NCI-H748 (cell line): ENCODE results near the gene CAPRIN2.
A peak's percentile ranks its signal among the peaks of the same experiment; 100 is the strongest.

Source experiments
- DNase-seq: peaks from one replicate; lab custom pipeline; 2025; ENCODE audit not compliant: unreplicated experiment; lab: John Stamatoyannopoulos, UW

CAPRIN2 gene

GRCh38 chr12:30707613-30708342 lies 47.0 kb downstream of the CAPRIN2 start:
- no peak for DNase-seq

GRCh38 chr12:30706476-30706875 lies 48.3 kb downstream of the CAPRIN2 start:
- DNase-seq, result peak; percentile 66

- DNase-seq, result no peak
These were observed 53.7 kb downstream of the CAPRIN2 start for GRCh38 chr12:30701056-30701455.

GRCh38 chr12:30700216-30700900 lies 54.4 kb downstream of the CAPRIN2 start:
- no peak for DNase-seq

- DNase-seq, result no peak
These were observed 56.4 kb downstream of the CAPRIN2 start for GRCh38 chr12:30698346-30698745.

- DNase-seq, result no peak
These were observed 57.8 kb downstream of the CAPRIN2 start for GRCh38 chr12:30696943-30697342.

GRCh38 chr12:30696486-30696885 lies 58.3 kb downstream of the CAPRIN2 start:
- DNase-seq, result no peak

GRCh38 chr12:30696103-30696408 lies 58.7 kb downstream of the CAPRIN2 start:
- no peak for DNase-seq

GRCh38 chr12:30695199-30696102 lies 59.3 kb downstream of the CAPRIN2 start, which contains the start of gene IPO8:
Gene IPO8, minus strand, starts transcription at chr12:30695869. Its CDS starts 222 bp downstream, at chr12:30695647.
- DNase-seq, result peak; percentile 92

- DNase-seq, result peak; percentile 63
These were observed 60.1 kb downstream of the CAPRIN2 start for GRCh38 chr12:30694412-30695198.

GRCh38 chr12:30692470-30692869 lies 62.3 kb downstream of the CAPRIN2 start:
- DNase-seq, result no peak

GRCh38 chr12:30691122-30691879 lies 63.5 kb downstream of the CAPRIN2 start:
- DNase-seq, result no peak

GRCh38 chr12:30687265-30687986 lies 67.3 kb downstream of the CAPRIN2 start:
- DNase-seq, result no peak

- no peak for DNase-seq
These were observed 75.5 kb downstream of the CAPRIN2 start for GRCh38 chr12:30679241-30679640.

- no peak for DNase-seq
These were observed 76.5 kb downstream of the CAPRIN2 start for GRCh38 chr12:30678221-30678620.

- DNase-seq, result no peak
These were observed 93.5 kb downstream of the CAPRIN2 start for GRCh38 chr12:30661210-30661609.
